ENCODE measurements around the gene FBXO45.
"Not testable (repeated sequence)": the region's sequence is repeated elsewhere in the genome, so short reads cannot be mapped to it uniquely, and the experiment has no call there.

Gene FBXO45

GRCh38 chr3:196637941-196638340, 69.5 kb downstream of the FBXO45 start:
- FAIRE-seq, result not testable (repeated sequence)

More at GRCh38 chr3:196637941-196638340, 69.5 kb downstream of the FBXO45 start:
- not testable (repeated sequence) for DNase-seq (ENCODE audit: extremely low spot score, insufficient read length, low read depth)
